ENCODE data around the gene TMSB15C. TPM values are rescaled to one million over a fixed set of nuclear protein-coding genes. Genes with fewer than 3 reads are reported as not detected.
"Not testable (repeated sequence)": the region's sequence is repeated elsewhere in the genome, so short reads cannot be mapped to it uniquely, and the experiment has no call there.

Gene TMSB15C
- 1.2 TPM for total RNA-seq
- long read RNA-seq, partial matches to known transcripts, result 0 of 1 reads
- long read RNA-seq, other reads (novel, unspliced or antisense), result 1 of 1 reads

DNA sequence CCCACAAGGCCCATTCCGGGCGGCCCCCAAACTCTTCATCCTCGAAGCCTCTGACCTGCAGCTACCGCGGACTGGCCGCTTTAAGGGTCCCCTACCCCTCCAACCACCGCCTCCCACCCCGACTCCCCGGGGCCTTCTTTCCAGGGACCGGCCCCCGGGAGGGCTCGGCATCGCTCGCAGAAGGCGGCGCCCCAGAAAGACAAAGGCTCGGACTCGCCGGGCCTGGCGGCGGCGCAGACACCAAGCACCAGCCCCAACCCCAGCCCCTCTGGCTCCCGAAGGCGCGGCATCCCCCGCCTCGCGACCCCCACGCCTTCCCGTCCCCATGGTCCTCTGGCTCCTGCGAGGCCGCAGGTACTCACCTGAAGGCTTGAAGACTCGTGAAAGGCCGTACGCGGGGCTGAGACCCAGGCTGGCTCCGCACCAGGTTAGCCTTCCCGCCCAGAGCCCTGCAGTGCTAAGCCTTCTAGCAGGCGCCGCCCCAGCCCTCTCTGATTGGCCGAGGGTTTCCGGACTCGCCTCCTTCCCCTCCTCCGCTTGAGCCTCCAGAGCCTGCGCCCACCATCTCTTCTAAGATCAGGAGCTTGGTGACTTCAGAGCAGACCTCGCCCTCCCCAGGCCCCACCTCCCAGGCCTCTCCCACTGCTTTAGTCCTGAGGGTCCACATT lies at the start of gene TMSB15C:
TMSB15C (minus strand) TSS at position 459 of the 668 bp plus-strand sequence.
- intact Hi-C loops (cut with DNase I); H3K27me3 ChIP-seq (ENCODE audit: low read depth); H3K4me1 ChIP-seq; DNase-seq; H3K9me3 ChIP-seq; H3K36me3 ChIP-seq; H3K4me3 ChIP-seq; H3K27ac ChIP-seq: not testable (repeated sequence)
- peak; percentile 88 to 94 for ATAC-seq

DNA sequence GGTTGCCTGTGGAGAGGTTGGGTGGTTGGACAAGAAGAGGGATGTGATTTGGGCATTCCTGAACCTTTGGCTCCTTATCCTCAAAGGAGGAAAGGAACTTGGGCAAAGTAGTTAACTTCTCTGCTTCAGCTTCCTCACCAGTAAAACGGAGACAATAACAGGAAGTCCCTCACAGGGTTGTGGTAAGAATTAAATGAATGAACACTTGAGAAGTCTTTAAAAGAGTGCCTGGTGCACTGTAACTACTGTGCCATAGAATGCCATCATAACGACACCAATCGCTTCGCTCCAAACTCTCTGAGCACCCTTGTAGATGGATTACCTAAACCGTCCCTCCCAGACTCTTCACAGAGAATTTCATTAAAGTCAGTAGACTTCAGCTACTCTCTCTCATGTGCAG lies 46.8 kb upstream of the TMSB15C start:
- no peaks in the 10 kb centered on the region for H3K27me3 ChIP-seq (ENCODE audit: low read depth)
- H3K36me3 ChIP-seq, result peaks cover 12% of the 10 kb centered on the region
- H3K9me3 ChIP-seq, result no peaks in the 10 kb centered on the region
- DNase-seq (no peak), ATAC-seq (no peak)
- no peak overlapping the region for H3K27ac ChIP-seq
- intact Hi-C loops (cut with DNase I), result no loop called here
- TF ChIP-seq, protein P1, sequence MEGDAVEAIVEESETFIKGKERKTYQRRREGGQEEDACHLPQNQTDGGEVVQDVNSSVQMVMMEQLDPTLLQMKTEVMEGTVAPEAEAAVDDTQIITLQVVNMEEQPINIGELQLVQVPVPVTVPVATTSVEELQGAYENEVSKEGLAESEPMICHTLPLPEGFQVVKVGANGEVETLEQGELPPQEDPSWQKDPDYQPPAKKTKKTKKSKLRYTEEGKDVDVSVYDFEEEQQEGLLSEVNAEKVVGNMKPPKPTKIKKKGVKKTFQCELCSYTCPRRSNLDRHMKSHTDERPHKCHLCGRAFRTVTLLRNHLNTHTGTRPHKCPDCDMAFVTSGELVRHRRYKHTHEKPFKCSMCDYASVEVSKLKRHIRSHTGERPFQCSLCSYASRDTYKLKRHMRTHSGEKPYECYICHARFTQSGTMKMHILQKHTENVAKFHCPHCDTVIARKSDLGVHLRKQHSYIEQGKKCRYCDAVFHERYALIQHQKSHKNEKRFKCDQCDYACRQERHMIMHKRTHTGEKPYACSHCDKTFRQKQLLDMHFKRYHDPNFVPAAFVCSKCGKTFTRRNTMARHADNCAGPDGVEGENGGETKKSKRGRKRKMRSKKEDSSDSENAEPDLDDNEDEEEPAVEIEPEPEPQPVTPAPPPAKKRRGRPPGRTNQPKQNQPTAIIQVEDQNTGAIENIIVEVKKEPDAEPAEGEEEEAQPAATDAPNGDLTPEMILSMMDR (IDR thresholded peaks at IDR 0.05), result no peak
- no peaks in the 10 kb centered on the region for H3K4me1 ChIP-seq
- no peak overlapping the region for H3K4me3 ChIP-seq

DNA sequence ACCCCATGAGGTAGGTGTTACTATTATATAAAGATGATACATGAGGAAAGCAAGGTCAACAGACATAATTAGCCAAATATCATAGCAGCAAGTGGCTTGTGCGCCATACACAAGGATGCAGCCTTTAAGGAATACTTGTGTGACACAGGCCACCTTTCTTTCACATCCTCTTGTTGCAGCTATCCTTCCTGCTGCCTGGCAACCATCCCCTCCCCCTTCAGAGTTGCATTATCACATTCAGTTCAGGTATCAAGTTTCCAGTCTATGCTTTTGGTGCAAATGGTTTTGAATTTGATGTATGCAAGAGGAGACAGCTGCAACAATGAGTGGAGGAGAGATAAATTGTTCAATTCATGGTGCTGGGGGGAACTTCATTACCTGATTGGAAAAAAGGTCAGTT lies 42.7 kb upstream of the TMSB15C start:
- no peak overlapping the region for H3K4me3 ChIP-seq
- DNase-seq, result no peak
- no peaks in the 10 kb centered on the region for H3K4me1 ChIP-seq
- no peak for ATAC-seq
- no peaks in the 10 kb centered on the region for H3K36me3 ChIP-seq
- TF ChIP-seq, protein P1 (IDR thresholded peaks at IDR 0.05), result no peak
- no peak overlapping the region for H3K27ac ChIP-seq
- no peaks in the 10 kb centered on the region for H3K9me3 ChIP-seq
- H3K27me3 ChIP-seq (ENCODE audit: low read depth), result no peaks in the 10 kb centered on the region
- intact Hi-C loops (cut with DNase I), result no loop called here

DNA sequence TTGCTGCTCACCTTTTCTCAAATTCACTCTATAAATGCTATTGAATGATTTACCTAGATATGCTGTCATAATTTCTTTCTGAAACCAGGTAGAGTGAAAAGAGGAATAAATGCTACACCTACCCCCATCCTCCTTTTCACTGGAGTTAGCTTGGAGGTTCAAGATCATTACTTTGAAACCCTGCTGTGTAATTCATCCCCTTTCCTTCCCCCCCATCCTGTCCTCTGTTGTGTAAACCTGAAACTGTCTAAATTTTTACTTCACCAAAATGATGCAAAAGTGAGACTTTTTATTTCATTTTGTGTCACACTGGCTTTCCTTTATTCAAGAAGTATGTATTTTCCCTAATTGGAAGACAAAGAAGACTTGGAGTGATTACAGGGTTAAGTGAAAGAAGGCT lies 41.7 kb upstream of the TMSB15C start:
- H3K4me1 ChIP-seq, result peaks cover 4% of the 10 kb centered on the region
- intact Hi-C loops (cut with DNase I), result no loop called here
- DNase-seq (no peak), ATAC-seq (no peak)
- no peaks in the 10 kb centered on the region for H3K9me3 ChIP-seq
- H3K4me3 ChIP-seq, result no peak overlapping the region
- H3K27me3 ChIP-seq (ENCODE audit: low read depth), result no peaks in the 10 kb centered on the region
- TF ChIP-seq, protein P1 (IDR thresholded peaks at IDR 0.05), result no peak
- H3K36me3 ChIP-seq, result no peaks in the 10 kb centered on the region
- H3K27ac ChIP-seq, result no peak overlapping the region

DNA sequence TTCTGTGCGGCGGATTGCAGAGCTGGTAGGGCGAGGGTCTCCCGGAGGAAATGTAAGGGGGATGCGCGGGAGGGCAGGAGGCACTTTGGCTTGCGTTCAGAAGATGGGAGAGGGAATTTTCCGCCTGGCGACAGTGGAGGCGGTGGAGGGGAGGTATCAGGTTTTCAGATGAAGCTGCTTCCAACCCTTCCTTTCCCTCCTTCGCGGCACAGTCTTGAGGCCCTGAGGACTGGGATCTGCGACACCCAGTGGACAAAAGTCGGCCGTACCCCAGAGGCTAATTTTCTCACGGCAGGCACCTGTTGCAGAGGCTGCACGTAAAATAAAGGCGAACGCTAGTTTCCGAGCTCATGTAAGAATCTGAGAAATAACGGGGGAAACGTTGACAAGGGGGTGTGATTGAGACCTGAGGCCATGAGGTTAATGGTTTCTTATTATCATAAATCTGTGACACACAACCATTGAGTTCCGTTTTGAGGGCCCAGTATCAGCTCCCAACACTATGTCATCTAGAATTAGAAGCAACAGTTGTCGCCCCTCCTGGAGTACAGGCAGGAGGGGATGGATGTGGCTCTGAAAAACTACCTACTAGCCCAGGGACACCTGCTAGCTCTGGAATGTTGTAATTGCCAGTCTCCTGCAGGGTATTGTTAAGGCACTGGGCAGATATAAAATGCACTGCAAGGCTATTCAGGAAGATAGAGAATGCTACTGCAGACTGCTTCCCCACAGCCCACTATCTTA lies 37.4 kb upstream of the TMSB15C start:
- no peaks in the 10 kb centered on the region for H3K9me3 ChIP-seq
- ATAC-seq, result peak; percentile 82 to 84
- peak; percentile 42 for DNase-seq
- peaks cover 4% of the 10 kb centered on the region for H3K4me1 ChIP-seq
- peak overlapping the region; percentile 64 for H3K4me3 ChIP-seq
- intact Hi-C loops (cut with DNase I), result no loop called here
- H3K36me3 ChIP-seq, result no peaks in the 10 kb centered on the region
- H3K27me3 ChIP-seq (ENCODE audit: low read depth), result no peaks in the 10 kb centered on the region
- H3K27ac ChIP-seq, result no peak overlapping the region
- TF ChIP-seq, protein P1 (IDR thresholded peaks at IDR 0.05), result peak; percentile 53

All from lower lobe of right lung (tissue), 2 donors.